ENCODE measurements around the gene GALNS.

Gene GALNS

DNA sequence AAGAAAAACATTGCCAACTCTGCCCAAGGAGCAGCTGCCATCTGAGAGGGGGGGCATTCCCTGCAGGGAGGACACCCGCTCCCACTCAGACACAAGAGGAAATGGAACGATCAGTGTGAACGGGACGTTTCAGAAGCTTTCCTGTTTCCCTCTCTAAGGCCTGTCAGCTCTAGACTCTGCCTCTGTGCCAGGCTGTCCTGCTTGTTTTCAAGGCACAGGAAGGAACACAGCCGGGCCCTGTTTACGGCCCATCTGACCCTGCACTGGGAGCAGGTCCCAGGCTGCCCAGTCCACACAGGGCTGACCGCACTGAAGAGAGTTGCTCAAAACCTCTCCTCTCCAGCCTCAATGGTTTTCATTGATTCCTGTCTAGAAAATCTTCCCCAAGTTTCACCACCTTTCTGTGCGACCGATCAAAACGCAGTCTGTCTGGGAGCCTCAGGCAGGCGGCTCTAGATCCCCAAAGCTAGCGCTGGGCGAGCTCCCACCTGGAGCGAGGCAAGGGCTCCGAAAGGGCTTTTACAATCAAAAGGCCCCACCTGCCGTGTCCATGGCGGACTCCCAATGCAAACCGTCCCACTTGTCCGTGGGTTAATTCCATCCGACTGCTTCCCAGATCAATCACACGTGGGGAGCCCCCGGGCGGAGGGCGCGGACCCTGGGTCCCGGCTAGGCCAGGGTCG, 73.2 kb downstream of the GALNS start:
- Histone ChIP-seq H3K36me3 (ENCODE audit: low read length) (no peaks in the 10 kb centered on the region), H3K27ac (ENCODE audit: low read depth, low read length) (no peak overlapping the region), H4K20me1 (ENCODE audit: low read depth, low read length) (no peaks in the 10 kb centered on the region), H3K9me2 (replicated peaks; ENCODE audit: insufficient read depth, low read length) (no peaks in the 10 kb centered on the region), H3K79me2 (ENCODE audit: insufficient read depth, low read length) (no peaks in the 10 kb centered on the region), H2AFZ (ENCODE audit: low read depth, low read length, severe bottlenecking) (no peak overlapping the region), H3K27me3 (ENCODE audit: low read length) (no peaks in the 10 kb centered on the region), H3K4me3 (ENCODE audit: insufficient read depth, low read length, poor library complexity, severe bottlenecking) (no peak overlapping the region), H3F3A (ENCODE audit: insufficient read depth) (no peaks in the 10 kb centered on the region), H3K9me3 (ENCODE audit: insufficient read depth, low read length) (no peaks in the 10 kb centered on the region), H3K4me2 (ENCODE audit: low read depth, low read length, poor library complexity, severe bottlenecking) (no peak overlapping the region), H3K9ac (ENCODE audit: low read length) (no peak overlapping the region)
- TF ChIP-seq, protein P1, sequence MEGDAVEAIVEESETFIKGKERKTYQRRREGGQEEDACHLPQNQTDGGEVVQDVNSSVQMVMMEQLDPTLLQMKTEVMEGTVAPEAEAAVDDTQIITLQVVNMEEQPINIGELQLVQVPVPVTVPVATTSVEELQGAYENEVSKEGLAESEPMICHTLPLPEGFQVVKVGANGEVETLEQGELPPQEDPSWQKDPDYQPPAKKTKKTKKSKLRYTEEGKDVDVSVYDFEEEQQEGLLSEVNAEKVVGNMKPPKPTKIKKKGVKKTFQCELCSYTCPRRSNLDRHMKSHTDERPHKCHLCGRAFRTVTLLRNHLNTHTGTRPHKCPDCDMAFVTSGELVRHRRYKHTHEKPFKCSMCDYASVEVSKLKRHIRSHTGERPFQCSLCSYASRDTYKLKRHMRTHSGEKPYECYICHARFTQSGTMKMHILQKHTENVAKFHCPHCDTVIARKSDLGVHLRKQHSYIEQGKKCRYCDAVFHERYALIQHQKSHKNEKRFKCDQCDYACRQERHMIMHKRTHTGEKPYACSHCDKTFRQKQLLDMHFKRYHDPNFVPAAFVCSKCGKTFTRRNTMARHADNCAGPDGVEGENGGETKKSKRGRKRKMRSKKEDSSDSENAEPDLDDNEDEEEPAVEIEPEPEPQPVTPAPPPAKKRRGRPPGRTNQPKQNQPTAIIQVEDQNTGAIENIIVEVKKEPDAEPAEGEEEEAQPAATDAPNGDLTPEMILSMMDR (IDR thresholded peaks at IDR 0.05; ENCODE audit: insufficient read depth, low read length, poor library complexity, severe bottlenecking): no peak
- TF ChIP-seq EZH2phosphoT487 (conservative IDR thresholded peaks at IDR 0.05; ENCODE audit: low read length): no peak

- H3K9me2 ChIP-seq (replicated peaks; ENCODE audit: insufficient read depth, low read length): no peaks in the 10 kb centered on the region
- no peak overlapping the region for H3K9ac ChIP-seq (ENCODE audit: low read length)
- H2AFZ ChIP-seq (ENCODE audit: low read depth, low read length, severe bottlenecking): no peak overlapping the region
- H3K4me2 ChIP-seq (ENCODE audit: low read depth, low read length, poor library complexity, severe bottlenecking): no peak overlapping the region
- H3K36me3 ChIP-seq (ENCODE audit: low read length): no peaks in the 10 kb centered on the region
- no peaks in the 10 kb centered on the region for H3F3A ChIP-seq (ENCODE audit: insufficient read depth)
- no peaks in the 10 kb centered on the region for H4K20me1 ChIP-seq (ENCODE audit: low read depth, low read length)
- H3K4me3 ChIP-seq (ENCODE audit: insufficient read depth, low read length, poor library complexity, severe bottlenecking): no peak overlapping the region
- H3K9me3 ChIP-seq (ENCODE audit: insufficient read depth, low read length): no peaks in the 10 kb centered on the region
- no peak for TF ChIP-seq EZH2phosphoT487 (conservative IDR thresholded peaks at IDR 0.05; ENCODE audit: low read length)
- TF ChIP-seq, protein P1 (IDR thresholded peaks at IDR 0.05; ENCODE audit: insufficient read depth, low read length, poor library complexity, severe bottlenecking): no peak
- H3K79me2 ChIP-seq (ENCODE audit: insufficient read depth, low read length): no peaks in the 10 kb centered on the region
- H3K27ac ChIP-seq (ENCODE audit: low read depth, low read length): no peak overlapping the region
- no peaks in the 10 kb centered on the region for H3K27me3 ChIP-seq (ENCODE audit: low read length)
Observed at GRCh38 chr16:88782454-88783390, 74.0 kb downstream of the GALNS start.

DNA sequence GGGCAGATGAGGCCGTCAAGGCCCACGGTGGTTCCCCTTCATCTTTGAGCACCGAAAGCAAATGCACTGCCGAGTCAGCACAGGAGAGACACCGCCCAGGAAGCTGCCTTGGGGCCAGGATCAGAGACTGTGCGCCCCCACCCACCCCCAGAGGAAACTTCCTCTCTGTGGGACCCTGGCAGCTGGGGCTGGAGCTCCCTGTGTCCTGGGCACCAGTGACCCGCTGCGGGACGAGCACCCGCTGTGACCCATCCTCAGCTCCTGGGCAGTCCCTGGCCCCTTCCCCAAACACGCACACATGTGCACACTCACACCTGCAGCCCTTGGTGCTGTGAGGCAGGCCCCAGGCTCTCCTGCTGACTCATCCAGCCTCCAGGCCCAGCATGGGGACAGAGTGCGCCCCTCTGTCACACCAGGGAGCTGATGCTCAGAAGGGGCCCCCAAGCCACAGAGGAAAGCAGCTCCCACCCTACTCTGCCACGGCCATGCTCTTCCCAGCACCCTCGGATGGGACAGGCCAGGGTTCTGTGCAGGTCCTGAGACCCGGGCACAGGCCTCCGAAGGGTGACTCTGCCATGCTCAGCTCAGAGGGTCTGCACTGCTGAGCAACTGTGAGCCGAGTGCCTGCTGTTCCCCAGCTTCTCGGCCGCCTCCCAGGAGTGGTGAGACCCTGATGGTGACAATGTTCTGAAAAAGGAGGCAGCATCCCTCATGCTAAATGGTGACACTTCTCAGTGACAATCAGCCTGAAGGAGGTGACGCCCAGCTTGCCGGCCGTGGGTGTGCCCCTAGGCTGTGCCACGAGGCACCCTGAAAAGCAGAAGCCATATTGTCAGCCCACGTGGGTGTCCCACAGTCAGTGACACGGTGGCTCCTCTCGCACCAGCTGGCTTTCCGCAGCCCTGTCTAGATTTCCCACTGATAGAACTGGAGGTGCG, 75.3 kb downstream of the GALNS start:
- no peak overlapping the region for H3K9ac ChIP-seq (ENCODE audit: low read length)
- H3K4me3 ChIP-seq (ENCODE audit: insufficient read depth, low read length, poor library complexity, severe bottlenecking): no peak overlapping the region
- no peak overlapping the region for H2AFZ ChIP-seq (ENCODE audit: low read depth, low read length, severe bottlenecking)
- no peaks in the 10 kb centered on the region for H4K20me1 ChIP-seq (ENCODE audit: low read depth, low read length)
- no peak for TF ChIP-seq EZH2phosphoT487 (conservative IDR thresholded peaks at IDR 0.05; ENCODE audit: low read length)
- TF ChIP-seq, protein P1 (IDR thresholded peaks at IDR 0.05; ENCODE audit: insufficient read depth, low read length, poor library complexity, severe bottlenecking): no peak
- no peak overlapping the region for H3K27ac ChIP-seq (ENCODE audit: low read depth, low read length)
- no peaks in the 10 kb centered on the region for H3K9me2 ChIP-seq (replicated peaks; ENCODE audit: insufficient read depth, low read length)
- no peaks in the 10 kb centered on the region for H3K9me3 ChIP-seq (ENCODE audit: insufficient read depth, low read length)
- no peaks in the 10 kb centered on the region for H3F3A ChIP-seq (ENCODE audit: insufficient read depth)
- H3K27me3 ChIP-seq (ENCODE audit: low read length): no peaks in the 10 kb centered on the region
- H3K4me2 ChIP-seq (ENCODE audit: low read depth, low read length, poor library complexity, severe bottlenecking): no peak overlapping the region
- no peaks in the 10 kb centered on the region for H3K79me2 ChIP-seq (ENCODE audit: insufficient read depth, low read length)
- H3K36me3 ChIP-seq (ENCODE audit: low read length): no peaks in the 10 kb centered on the region

All from SU-DHL-6 (cell line).